Activated T-helper 1 cell treated with anti-CD3 and anti-CD28 coated beads, Interleukin-2, amount 50 U/mL, for 16 hours (primary cell): Measurements from ENCODE around the gene SEPTIN5.

Source experiments
- DNase-seq, 2 donors: peaks; one replicate each; pipeline ENCODE4 v3.0.0-alpha.2; 2020; ENCODE audit warnings: low read depth in 1 of 2, low spot score in 1 of 2

SEPTIN5 gene

DNA sequence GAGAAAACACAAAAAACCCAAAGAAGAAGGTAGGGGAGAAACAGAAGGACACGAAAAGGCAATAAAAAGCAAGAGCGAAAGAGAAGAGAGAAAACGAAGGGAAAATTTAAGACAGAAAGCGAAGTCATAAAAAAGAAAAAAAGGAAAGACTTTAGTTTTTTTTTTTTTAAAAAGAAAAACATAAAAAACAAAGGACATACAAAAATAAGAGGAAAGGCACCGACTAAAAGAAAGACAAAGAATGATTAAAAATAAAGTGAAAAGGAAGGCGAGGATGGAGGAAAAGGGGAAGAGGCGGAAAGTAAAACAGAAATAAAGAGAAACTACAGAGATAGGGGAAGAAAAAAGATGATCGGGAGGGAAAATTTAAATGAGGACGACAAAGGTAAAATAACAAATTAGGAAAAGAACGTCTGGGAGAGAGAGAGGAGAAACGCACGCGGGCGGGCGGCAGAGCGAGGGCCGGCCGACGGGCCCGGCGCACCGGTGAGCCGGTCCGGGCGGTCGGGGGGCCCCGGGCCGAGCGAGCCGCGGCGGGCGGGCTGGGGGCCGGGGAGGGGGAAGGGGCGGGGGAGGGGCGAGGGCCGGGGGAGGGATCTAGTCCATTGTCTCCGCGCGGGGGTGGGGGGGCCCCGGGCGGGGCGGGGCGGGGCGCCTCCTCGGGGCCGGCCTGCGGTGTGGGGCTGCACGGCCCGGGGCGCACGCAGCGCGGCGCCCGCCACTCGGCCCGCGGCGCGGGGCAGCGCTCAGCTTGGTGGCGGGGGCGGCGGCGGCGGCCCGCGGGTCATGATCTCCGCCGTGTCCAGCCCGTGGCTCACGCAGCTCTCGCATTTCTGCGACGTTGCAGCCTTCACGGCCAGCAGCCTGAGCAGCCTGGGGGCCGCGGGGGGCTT lies 46.0 kb downstream of the SEPTIN5 start, which contains the start of gene TBX1:
Gene TBX1, plus strand, starts transcription at position 721 of the 893 bp plus-strand sequence. Its CDS starts 66 bp downstream, at position 787.
- no peak for DNase-seq

DNA sequence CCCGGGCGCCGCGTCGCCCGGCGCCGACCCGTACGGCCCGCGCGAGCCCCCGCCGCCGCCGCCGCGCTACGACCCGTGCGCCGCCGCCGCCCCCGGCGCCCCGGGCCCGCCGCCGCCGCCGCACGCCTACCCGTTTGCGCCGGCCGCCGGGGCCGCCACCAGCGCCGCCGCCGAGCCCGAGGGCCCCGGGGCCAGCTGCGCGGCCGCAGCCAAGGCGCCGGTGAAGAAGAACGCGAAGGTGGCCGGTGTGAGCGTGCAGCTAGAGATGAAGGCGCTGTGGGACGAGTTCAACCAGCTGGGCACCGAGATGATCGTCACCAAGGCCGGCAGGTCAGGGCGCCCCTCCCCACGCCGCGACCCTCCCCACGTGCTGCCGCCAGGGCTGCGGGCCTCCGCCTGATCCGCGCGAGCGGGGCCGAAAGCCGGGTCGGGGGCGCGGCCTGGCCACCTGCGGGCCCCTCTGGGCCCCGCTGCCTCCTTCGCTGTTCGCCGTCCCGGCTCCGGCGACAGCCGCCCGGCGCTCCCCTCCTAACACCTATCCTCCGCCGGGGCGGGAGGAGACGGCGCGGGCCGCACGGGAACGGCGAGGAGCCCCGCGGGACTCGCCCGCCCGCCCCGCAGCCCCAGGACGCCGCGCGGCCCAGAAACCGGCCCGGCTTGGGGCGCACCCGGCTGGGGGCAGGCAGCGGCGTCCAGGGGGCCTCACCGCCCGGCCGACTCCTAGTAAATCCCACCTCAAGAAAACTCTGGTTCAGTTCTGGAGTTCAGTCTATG lies 46.8 kb downstream of the SEPTIN5 start:
- no peak for DNase-seq

DNA sequence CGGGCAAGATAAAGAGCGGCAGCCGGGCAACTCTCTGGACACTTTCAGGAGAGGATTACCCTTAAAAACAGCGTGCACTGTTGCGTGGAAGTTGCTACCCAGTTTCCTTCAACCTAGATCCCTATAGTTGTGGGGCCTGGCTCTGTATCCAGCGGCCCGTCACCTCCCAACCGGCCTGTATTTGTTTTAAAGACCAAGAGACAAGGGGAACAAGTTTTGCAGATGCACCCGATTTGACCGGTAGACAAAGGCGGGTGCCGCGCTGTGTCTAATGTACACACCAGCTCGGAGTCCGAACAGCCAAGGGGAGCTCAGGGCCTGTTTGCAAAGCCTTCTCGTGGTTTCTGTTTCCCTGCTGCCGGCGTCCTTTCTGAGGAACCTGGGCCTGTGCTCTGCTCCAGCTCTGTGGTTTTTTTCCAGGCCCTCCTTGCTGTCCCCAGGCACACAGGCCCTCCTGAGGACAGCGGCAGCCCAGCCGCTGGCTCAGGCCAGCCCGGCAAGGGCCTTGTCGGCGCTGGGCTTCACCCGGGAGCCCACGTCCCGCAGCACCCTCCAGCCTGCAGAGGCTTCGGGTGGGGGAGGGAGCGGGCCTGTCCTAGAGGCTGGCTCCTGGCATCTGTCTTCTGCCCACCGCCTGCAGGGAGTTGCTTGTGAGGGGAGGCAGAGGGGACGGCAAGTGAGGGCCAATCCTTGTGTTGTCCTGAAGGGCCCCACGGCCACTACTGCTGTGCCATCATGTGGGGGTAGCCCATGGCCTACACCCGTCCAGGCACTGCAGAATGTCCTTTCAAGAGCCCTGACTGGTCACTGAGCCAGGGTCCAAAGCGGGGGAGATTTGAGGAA lies 47.6 kb downstream of the SEPTIN5 start:
- no peak for DNase-seq

DNA sequence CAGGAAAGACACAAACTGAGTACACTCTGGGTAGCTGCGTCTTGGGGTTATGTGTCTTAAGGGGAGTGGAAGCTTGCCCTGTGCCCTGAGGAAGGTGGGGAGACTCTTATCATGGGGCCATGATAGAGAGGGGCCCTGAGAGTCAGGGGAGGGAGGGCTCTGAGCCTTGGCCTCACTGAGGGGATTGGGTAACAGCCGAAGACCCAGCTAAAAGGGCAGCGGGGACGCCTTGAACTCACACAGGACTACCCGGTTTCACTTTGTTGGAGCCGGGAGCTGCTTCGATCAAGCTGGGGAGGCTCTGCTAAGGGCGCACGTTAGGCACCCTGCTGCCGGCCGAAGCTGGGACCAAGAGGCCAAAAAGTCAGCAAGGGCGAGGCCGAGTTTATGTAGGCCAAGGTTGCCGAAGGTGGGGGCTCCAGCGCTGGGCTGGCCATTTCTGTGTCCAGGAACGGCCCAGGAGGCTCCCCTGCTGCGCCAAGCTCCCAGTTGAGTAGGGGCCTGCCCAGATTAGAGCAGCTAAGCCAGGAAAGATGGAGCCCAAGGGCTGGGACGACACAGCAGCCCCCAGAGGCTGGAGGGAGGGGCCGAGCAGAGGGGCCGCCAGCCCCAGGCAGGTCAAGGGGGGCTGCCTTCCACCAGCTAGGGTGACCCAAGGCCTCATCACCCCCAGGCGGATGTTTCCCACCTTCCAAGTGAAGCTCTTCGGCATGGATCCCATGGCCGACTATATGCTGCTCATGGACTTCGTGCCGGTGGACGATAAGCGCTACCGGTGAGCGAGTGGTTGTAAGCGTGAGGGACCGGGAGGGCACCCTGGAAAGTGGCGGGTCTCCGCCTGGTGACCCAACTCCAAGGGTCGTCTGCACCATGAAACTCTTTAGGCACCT lies 48.5 kb downstream of the SEPTIN5 start:
- no peak for DNase-seq

DNA sequence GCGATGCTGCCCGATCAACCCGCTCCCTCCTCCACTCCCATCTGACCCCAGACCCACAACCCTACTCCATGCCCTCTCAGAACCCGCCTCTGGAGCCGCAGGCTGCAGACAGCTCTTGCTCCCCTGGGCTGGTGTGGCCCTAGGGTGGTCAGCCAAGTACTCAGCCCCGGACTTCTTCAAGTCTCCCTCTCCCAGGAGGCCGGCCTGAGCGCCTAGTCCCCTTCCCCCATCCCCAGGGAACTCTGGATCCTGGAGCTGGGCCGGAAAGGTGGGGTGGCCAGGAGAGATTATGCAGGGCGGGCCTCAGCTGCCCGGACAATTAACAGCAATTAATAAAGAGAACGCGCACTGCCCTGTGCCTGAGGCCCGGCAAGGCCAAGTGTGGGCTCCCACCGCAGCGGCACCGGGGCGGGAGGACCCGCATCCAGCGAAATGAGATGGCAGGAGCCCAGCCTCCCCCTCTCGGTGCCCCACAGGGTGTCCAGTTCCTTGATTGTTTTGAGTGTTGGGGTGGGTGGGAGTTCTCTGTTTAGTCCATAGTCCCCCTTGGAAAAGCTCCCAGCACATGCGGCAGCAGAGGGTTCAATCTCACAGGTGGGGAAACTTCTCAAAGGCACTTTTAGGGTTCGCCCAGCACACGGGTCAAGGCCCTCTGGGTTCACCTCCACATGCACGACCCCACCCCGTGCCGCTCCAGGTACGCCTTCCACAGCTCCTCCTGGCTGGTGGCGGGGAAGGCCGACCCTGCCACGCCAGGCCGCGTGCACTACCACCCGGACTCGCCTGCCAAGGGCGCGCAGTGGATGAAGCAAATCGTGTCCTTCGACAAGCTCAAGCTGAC lies 49.4 kb downstream of the SEPTIN5 start:
- no peak for DNase-seq

DNA sequence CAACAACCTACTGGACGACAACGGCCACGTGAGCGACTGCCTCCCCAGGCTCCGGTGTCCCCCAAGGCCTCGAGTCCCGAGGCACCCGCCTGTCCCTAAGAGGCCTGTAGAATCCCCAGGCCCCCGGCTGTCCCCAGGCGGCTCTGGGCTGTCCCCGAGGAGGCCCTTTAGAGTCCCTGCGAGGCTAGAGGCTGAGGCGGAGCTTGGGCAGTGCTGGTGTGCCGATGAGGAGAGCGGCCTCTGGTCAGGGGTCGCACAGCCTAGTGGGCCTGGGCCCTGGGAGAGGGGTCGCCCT lies 49.9 kb downstream of the SEPTIN5 start:
- DNase-seq, result no peak

DNA sequence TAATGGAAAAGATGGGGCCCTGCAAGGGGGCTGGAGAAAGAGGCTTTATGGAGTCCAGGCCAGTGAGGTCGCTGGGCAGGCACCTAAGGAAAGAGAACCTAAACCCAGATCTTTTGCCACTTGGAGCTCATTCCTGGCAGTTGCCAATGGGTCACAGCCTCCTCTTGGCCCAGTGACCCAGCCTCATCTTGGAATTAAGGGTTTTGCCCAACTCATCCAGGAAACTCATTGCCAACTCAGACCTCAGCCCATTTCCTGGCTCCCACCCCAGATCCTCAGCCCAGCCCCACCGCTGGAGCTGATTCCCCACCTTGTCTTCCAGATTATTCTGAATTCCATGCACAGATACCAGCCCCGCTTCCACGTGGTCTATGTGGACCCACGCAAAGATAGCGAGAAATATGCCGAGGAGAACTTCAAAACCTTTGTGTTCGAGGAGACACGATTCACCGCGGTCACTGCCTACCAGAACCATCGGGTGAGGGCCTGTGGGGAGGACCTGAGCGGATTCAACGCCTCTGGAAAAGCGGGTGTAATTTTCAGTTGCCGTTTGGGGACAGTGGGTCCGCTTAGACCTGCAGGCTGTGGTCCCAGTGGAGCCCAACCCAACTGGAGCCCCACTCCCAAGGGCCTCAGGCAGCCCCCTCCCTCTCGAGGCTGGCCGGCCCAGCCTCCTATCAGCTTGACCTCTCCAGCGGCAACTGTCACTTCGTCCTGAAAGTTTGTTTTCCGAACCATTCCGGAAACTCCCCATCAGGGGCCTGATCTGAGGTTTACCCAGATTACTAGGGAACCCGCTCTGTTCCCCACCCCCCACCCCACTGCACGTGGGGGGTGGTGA lies 50.6 kb downstream of the SEPTIN5 start:
- no peak for DNase-seq

DNA sequence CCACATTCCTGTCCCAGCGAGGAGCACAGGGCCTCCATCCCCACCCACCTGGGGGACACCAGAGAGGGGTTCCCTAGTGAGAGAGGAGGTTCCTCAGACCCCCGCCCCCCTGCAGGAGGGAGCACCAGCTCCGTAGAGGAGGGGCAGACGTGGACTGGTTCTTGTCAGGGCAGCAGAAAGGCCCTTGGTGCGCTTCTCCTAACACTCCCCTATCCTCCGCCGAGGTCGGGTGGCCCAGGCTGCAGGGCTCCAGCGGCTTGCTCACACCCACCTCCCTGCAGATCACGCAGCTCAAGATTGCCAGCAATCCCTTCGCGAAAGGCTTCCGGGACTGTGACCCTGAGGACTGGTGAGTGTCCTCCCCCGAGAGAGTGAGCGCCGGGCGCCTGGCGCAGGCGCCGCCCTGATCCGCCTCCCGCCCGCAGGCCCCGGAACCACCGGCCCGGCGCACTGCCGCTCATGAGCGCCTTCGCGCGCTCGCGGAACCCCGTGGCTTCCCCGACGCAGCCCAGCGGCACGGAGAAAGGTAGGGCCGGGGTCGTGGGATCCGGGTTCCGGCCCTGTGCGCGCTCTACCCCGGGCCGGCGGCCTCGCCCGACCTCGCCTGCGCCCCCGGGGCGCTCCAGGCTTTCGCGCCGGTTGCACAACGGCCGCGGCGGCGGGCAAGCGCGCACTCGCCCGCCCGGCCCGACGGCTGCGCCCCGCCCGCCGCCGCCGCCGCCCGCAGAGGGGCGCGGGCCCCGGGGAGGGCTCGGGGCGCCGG lies 51.4 kb downstream of the SEPTIN5 start:
- DNase-seq, result no peak

DNA sequence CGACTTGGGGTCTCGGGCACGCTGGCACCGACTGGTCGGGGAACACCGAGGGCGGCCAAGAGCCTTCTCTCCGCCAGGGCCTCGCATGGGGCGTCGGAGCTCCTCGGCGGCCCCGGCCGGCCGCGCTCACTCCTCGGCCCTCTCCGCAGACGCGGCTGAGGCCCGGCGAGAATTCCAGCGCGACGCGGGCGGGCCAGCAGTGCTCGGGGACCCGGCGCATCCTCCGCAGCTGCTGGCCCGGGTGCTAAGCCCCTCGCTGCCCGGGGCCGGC lies 51.9 kb downstream of the SEPTIN5 start:
- DNase-seq, result no peak

DNA sequence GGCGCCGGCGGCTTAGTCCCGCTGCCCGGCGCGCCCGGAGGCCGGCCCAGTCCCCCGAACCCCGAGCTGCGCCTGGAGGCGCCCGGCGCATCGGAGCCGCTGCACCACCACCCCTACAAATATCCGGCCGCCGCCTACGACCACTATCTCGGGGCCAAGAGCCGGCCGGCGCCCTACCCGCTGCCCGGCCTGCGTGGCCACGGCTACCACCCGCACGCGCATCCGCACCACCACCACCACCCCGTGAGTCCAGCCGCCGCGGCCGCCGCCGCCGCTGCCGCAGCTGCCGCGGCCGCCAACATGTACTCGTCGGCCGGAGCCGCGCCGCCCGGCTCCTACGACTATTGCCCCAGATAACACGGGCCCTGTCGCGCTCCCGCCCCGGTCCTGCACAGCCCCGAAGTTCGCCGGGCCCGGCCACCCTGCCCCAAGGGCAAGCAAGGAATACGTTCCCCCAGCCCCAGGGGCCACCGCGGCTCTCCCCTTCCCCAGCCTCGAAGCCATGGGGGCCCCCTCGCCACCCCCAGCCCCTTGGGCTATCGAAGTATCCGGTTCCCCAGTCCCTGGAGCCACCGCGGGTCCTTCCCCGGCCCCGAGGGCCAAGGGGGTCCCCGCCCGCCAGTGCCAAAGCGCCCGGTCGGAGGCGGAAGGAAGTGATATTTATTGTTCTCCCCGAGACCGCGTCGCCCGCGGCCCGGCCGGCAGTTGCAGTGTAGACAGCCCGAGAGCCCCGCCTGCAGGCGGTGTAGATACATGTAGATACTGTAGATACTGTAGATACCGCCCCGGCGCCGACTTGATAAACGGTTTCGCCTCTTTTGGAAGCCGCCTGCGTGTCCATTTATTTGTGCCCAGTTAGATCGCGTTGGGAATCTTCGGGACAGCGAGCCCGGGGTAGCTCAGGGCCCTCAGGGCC lies 52.5 kb downstream of the SEPTIN5 start:
- DNase-seq, result no peak

DNA sequence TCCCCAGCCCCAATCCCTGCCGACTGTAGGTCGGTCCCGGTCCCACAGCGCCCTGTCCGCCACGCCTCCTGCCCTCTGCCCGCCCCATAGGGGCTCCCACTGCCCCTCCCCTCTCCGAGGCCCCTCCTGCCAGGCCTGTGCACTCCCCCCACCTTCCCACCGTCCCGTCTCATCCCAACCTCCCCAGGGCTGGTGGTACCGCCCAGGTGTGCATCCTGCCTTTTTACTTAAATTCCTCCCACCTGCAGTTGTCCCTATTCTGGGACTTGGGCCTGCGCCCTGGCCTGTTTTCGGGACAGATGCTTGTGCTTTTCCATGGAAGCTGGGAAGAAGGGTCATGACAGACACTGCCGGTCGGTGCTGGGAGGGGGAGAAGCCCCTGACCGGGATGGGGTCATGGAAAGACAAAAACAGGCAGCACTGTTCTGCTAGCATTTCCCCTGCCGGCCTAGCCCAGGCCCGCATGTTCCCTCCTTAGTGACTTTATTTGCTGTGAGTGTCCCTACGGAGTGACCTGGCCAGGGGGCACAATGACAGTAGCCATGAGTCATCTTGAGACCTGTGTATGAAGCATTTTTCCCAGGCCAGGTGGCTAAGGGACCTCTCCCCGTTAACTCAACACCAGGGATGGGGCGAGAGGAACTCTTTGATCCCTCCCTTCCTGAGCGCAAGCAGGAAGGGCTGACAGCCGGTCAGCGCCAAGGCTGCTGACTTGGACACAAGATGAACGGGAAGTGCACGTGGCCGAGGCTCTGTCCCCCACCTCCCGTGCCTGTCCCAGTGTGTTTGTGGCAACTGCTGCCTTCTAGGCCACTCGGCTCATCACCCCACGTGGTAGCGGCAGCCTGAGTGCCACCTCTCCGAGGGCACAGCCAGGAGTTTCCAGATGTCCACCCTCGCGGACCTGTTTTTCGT lies 53.4 kb downstream of the SEPTIN5 start:
- no peak for DNase-seq

DNA sequence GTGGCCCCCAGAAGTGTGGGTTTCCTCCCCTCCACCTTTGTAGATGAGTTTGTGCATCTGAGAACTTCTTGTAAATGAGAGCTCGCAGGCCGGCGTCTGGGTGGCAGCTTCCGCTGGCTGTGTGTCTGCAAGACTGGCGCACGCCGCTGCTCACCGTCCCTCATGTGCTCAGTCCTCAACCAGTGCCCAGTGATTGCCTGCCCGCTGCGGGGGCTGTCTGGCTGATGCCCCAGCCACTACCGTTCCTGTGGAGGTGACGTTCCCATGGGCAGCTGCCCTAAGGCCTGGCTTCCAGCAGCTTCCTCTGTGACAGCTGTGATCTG lies 55.1 kb downstream of the SEPTIN5 start:
- DNase-seq, result no peak

DNA sequence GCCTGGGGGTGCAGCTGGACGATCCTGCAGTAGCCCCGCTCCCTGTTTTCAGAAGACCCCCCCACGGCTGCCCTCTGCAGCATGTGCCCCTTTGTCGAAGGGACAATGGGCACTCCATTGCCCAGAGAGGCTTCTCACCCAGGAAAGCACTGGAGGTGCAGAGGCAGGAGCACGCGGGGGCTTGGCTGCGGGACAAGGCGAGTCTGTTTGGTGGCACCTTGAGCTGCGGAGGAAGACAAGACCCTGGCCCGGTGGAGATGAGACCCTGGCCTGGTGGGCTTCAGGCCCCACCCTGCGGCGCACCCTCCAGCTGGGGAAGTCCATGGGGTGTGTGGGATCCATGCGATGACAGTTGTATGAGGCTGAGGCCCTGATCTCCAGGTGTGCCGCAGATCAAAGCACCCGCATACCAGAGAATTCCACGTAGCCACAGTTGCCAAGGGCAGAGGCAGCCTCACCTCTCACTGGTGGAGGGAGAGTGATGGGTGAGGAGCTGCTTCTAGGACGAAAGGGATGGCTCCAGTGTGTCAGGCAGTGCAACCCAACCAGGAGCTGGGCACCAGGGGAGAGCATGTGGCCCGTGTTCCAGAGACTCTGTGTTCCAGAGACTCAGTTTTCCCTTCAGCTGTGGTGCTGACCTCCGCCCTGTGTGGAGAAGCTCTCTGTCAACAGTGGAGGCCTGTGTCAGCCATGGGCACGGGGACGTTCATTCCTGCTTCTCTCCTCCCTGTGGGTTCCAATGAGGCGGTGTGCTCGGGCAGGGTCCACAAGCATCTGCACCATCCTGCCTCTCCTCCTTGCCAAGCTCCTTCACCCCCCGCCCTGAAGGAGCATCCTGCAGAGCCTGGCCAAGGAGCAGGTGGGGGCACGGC lies 56.3 kb downstream of the SEPTIN5 start:
- DNase-seq, result no peak

DNA sequence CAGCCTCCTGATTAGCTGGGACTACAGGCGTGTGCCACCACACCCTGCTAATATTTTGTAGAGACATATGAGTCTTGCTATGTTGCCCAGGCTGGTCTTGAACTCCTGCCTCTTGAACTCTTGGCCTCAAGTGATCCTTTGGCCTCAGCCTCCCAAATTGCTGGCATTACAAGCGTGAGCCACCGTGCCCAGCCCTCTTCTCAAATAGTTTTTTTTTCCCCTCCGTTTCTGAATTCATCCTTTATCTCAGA lies 58.0 kb downstream of the SEPTIN5 start:
- no peak for DNase-seq
